ENCODE data around the gene SLC17A1.
"Not testable (repeated sequence)": the region's sequence is repeated elsewhere in the genome, so short reads cannot be mapped to it uniquely, and the experiment has no call there.

Gene SLC17A1

GRCh38 chr6:25757936-25758642, 73.8 kb downstream of the SLC17A1 start:
- H3K4me3 ChIP-seq (ENCODE audit: extremely low read depth, insufficient read depth, low read length, poor library complexity, severe bottlenecking), result no peak overlapping the region
- no peak overlapping the region for H3K27ac ChIP-seq (ENCODE audit: low read depth, low read length, severe bottlenecking)
- H3K4me1 ChIP-seq (ENCODE audit: control insufficient read depth, insufficient read depth, low read length, poor library complexity, severe bottlenecking), result no peaks in the 10 kb centered on the region
- 96 to 97% methylated on average over 3 to 4 of the region's 6 CpGs for WGBS, 2 experiments (ENCODE audit: insufficient coverage in 2 of 2)
- H3K36me3 ChIP-seq (ENCODE audit: control insufficient read depth, insufficient read depth, low read length), result no peaks in the 10 kb centered on the region
- H3K9me3 ChIP-seq (ENCODE audit: control insufficient read depth, low read length), result no peaks in the 10 kb centered on the region

GRCh38 chr6:25756382-25757363, 75.2 kb downstream of the SLC17A1 start:
- no peaks in the 10 kb centered on the region for H3K9me3 ChIP-seq (ENCODE audit: control insufficient read depth, low read length)
- 95 to 100% methylated on average over 1 to 4 of the region's 9 CpGs for WGBS, 2 experiments (ENCODE audit: insufficient coverage in 2 of 2)
- H3K4me1 ChIP-seq (ENCODE audit: control insufficient read depth, insufficient read depth, low read length, poor library complexity, severe bottlenecking), result no peaks in the 10 kb centered on the region
- H3K4me3 ChIP-seq (ENCODE audit: extremely low read depth, insufficient read depth, low read length, poor library complexity, severe bottlenecking), result no peak overlapping the region
- H3K27ac ChIP-seq (ENCODE audit: low read depth, low read length, severe bottlenecking), result no peak overlapping the region
- no peaks in the 10 kb centered on the region for H3K36me3 ChIP-seq (ENCODE audit: control insufficient read depth, insufficient read depth, low read length)

GRCh38 chr6:25755483-25755882, 76.4 kb downstream of the SLC17A1 start:
- Histone ChIP-seq H3K27ac (ENCODE audit: low read depth, low read length, severe bottlenecking) (no peak overlapping the region), H3K4me3 (ENCODE audit: extremely low read depth, insufficient read depth, low read length, poor library complexity, severe bottlenecking) (no peak overlapping the region), H3K9me3 (ENCODE audit: control insufficient read depth, low read length) (no peaks in the 10 kb centered on the region), H3K36me3 (ENCODE audit: control insufficient read depth, insufficient read depth, low read length) (no peaks in the 10 kb centered on the region), H3K4me1 (ENCODE audit: control insufficient read depth, insufficient read depth, low read length, poor library complexity, severe bottlenecking) (no peaks in the 10 kb centered on the region)
- WGBS, 2 experiments (ENCODE audit: insufficient coverage in 2 of 2), result 100% methylated on average over 1 of the region's 1 CpG

- Histone ChIP-seq H3K4me3 (ENCODE audit: extremely low read depth, insufficient read depth, low read length, poor library complexity, severe bottlenecking) (no peak within 1 kb of the TSS), H3K9me3 (ENCODE audit: control insufficient read depth, low read length) (no peaks in the 10 kb centered on the region), H3K27ac (ENCODE audit: low read depth, low read length, severe bottlenecking) (no peak within 1 kb of the TSS)
These were observed 77.3 kb downstream of the SLC17A1 start, which contains the start of gene SLC17A4 for GRCh38 chr6:25754535-25754934. Gene SLC17A4 (plus strand): TSS chr6:25754742. CDS start chr6:25761963, 7,221 bp downstream.

GRCh38 chr6:25753079-25753478, 78.8 kb downstream of the SLC17A1 start:
- Histone ChIP-seq H3K4me1 (ENCODE audit: control insufficient read depth, insufficient read depth, low read length, poor library complexity, severe bottlenecking) (no peaks in the 10 kb centered on the region), H3K4me3 (ENCODE audit: extremely low read depth, insufficient read depth, low read length, poor library complexity, severe bottlenecking) (no peak overlapping the region), H3K9me3 (ENCODE audit: control insufficient read depth, low read length) (no peaks in the 10 kb centered on the region), H3K27ac (ENCODE audit: low read depth, low read length, severe bottlenecking) (no peak overlapping the region), H3K36me3 (ENCODE audit: control insufficient read depth, insufficient read depth, low read length) (no peaks in the 10 kb centered on the region)

More at GRCh38 chr6:25754535-25754934, 77.3 kb downstream of the SLC17A1 start, which contains the start of gene SLC17A4:
- H3K36me3 ChIP-seq (ENCODE audit: control insufficient read depth, insufficient read depth, low read length), result no peaks in the 10 kb centered on the region
- no peaks in the 10 kb centered on the region for H3K4me1 ChIP-seq (ENCODE audit: control insufficient read depth, insufficient read depth, low read length, poor library complexity, severe bottlenecking)

- Histone ChIP-seq H3K4me3 (ENCODE audit: extremely low read depth, insufficient read depth, low read length, poor library complexity, severe bottlenecking) (no peak overlapping the region), H3K9me3 (ENCODE audit: control insufficient read depth, low read length) (no peaks in the 10 kb centered on the region), H3K4me1 (ENCODE audit: control insufficient read depth, insufficient read depth, low read length, poor library complexity, severe bottlenecking) (no peaks in the 10 kb centered on the region), H3K27ac (ENCODE audit: low read depth, low read length, severe bottlenecking) (no peak overlapping the region), H3K36me3 (ENCODE audit: control insufficient read depth, insufficient read depth, low read length) (no peaks in the 10 kb centered on the region)
- no CpG with 5 or more reads among the region's 3 CpGs for WGBS, 2 experiments (ENCODE audit: insufficient coverage in 2 of 2)
These were observed 80.9 kb downstream of the SLC17A1 start for GRCh38 chr6:25750906-25751305.

- WGBS, 2 experiments (ENCODE audit: insufficient coverage in 2 of 2), result 100% methylated on average over 1 of the region's 2 CpGs
- Histone ChIP-seq H3K9me3 (ENCODE audit: control insufficient read depth, low read length) (no peaks in the 10 kb centered on the region), H3K27ac (ENCODE audit: low read depth, low read length, severe bottlenecking) (no peak overlapping the region), H3K4me3 (ENCODE audit: extremely low read depth, insufficient read depth, low read length, poor library complexity, severe bottlenecking) (no peak overlapping the region), H3K36me3 (ENCODE audit: control insufficient read depth, insufficient read depth, low read length) (no peaks in the 10 kb centered on the region), H3K4me1 (ENCODE audit: control insufficient read depth, insufficient read depth, low read length, poor library complexity, severe bottlenecking) (no peaks in the 10 kb centered on the region)
These were observed 82.0 kb downstream of the SLC17A1 start for GRCh38 chr6:25749837-25750236.

GRCh38 chr6:25748601-25749517, 83.0 kb downstream of the SLC17A1 start:
- 91 to 98% methylated on average over 9 to 12 of the region's 17 CpGs for WGBS, 2 experiments (ENCODE audit: insufficient coverage in 2 of 2)
- not testable (repeated sequence) for H3K4me3 ChIP-seq (ENCODE audit: extremely low read depth, insufficient read depth, low read length, poor library complexity, severe bottlenecking); H3K9me3 ChIP-seq (ENCODE audit: control insufficient read depth, low read length); H3K27ac ChIP-seq (ENCODE audit: low read depth, low read length, severe bottlenecking); H3K36me3 ChIP-seq (ENCODE audit: control insufficient read depth, insufficient read depth, low read length); H3K4me1 ChIP-seq (ENCODE audit: control insufficient read depth, insufficient read depth, low read length, poor library complexity, severe bottlenecking)

GRCh38 chr6:25748049-25748448, 83.8 kb downstream of the SLC17A1 start:
- no peaks in the 10 kb centered on the region for H3K36me3 ChIP-seq (ENCODE audit: control insufficient read depth, insufficient read depth, low read length)
- no peak overlapping the region for H3K27ac ChIP-seq (ENCODE audit: low read depth, low read length, severe bottlenecking)
- H3K4me1 ChIP-seq (ENCODE audit: control insufficient read depth, insufficient read depth, low read length, poor library complexity, severe bottlenecking), result no peaks in the 10 kb centered on the region
- no peaks in the 10 kb centered on the region for H3K9me3 ChIP-seq (ENCODE audit: control insufficient read depth, low read length)
- H3K4me3 ChIP-seq (ENCODE audit: extremely low read depth, insufficient read depth, low read length, poor library complexity, severe bottlenecking), result no peak overlapping the region

- no peak overlapping the region for H3K4me3 ChIP-seq (ENCODE audit: extremely low read depth, insufficient read depth, low read length, poor library complexity, severe bottlenecking)
- WGBS, 2 experiments (ENCODE audit: insufficient coverage in 2 of 2), result no CpG with 5 or more reads among the region's 2 CpGs
- no peaks in the 10 kb centered on the region for H3K4me1 ChIP-seq (ENCODE audit: control insufficient read depth, insufficient read depth, low read length, poor library complexity, severe bottlenecking)
- H3K9me3 ChIP-seq (ENCODE audit: control insufficient read depth, low read length), result no peaks in the 10 kb centered on the region
- no peak overlapping the region for H3K27ac ChIP-seq (ENCODE audit: low read depth, low read length, severe bottlenecking)
- no peaks in the 10 kb centered on the region for H3K36me3 ChIP-seq (ENCODE audit: control insufficient read depth, insufficient read depth, low read length)
These were observed 84.4 kb downstream of the SLC17A1 start for GRCh38 chr6:25747477-25747876.
